Uterus (tissue), 2 donors: ENCODE results near the gene NUDT21.

Source experiments
- CTCF ChIP-seq, 4 experiments: fragments of 200-600 bp in 2 of 4; fragments of 450-650 bp in 2 of 4; sonication (generic) in 2 of 4; IDR thresholded peaks; one replicate each; pipeline ENCODE4 v1.5.1; 2016 to 2019; ENCODE audit warnings: antibody characterized with exemption in 4 of 4, mild to moderate bottlenecking in 2 of 4, moderate library complexity in 1 of 4
- POLR2A ChIP-seq, 2 donors: fragments of 450-650 bp; IDR thresholded peaks; one replicate each; pipeline ENCODE4 v1.6.1; 2016; ENCODE audit warnings: antibody characterized with exemption in 2 of 2, mild to moderate bottlenecking in 1 of 2, moderate library complexity in 1 of 2

GRCh38 chr16:56389554-56389953, 61.6 kb downstream of the NUDT21 start:
- no peak for TF ChIP-seq CTCF (IDR thresholded peaks at IDR 0.05)
- TF ChIP-seq POLR2A (IDR thresholded peaks at IDR 0.05) = no peak
